ENCODE results near the gene SCRT2. TPM values are rescaled to one million over a fixed set of nuclear protein-coding genes. Genes with fewer than 3 reads are reported as not detected.
A peak's percentile ranks its signal among the peaks of the same experiment; 100 is the strongest.

SCRT2 gene
- total and polyA plus RNA-seq, 9 donors: not detected

- Histone ChIP-seq H3K27me3 (no peaks in the 10 kb centered on the region), H3K27ac (no peak overlapping the region), H3K9me3 (no peaks in the 10 kb centered on the region), H3K4me3 (no peak overlapping the region), H3K36me3 (no peaks in the 10 kb centered on the region), H3K4me1 (ENCODE audit: insufficient read depth) (peaks cover 3% of the 10 kb centered on the region)
- 12 to 22% (median 16%) methylated on average over 12 of the region's 12 CpGs for WGBS, 3 donors
- intact Hi-C loops (cut with DNase I): loop anchor here in 2 of 4 donors (10.0 kb wide), 2 partner anchors 77 to 357 kb away; no protein-coding TSS in a partner anchor
- TF ChIP-seq POLR2A (IDR thresholded peaks at IDR 0.05): no peak
- no peak for TF ChIP-seq CTCF (IDR thresholded peaks at IDR 0.05)
- no peak for TF ChIP-seq EP300 (IDR thresholded peaks at IDR 0.05)
- peak in 2 of 5 donors; percentile 15 to 28 for DNase-seq
These were observed 34.1 kb downstream of the SCRT2 start for GRCh38 chr20:641516-641875.

GRCh38 chr20:640674-641515, 34.7 kb downstream of the SCRT2 start:
- H3K4me1 ChIP-seq (ENCODE audit: insufficient read depth): peaks cover 3% of the 10 kb centered on the region
- no peak for DNase-seq
- 42 to 63% (median 46%) methylated on average over 11 of the region's 11 CpGs for WGBS, 3 donors
- no peaks in the 10 kb centered on the region for H3K36me3 ChIP-seq
- no peaks in the 10 kb centered on the region for H3K9me3 ChIP-seq
- TF ChIP-seq EP300 (IDR thresholded peaks at IDR 0.05) (no peak), POLR2A (IDR thresholded peaks at IDR 0.05) (no peak), CTCF (IDR thresholded peaks at IDR 0.05) (no peak)
- no peaks in the 10 kb centered on the region for H3K27me3 ChIP-seq
- intact Hi-C loops (cut with DNase I): loop anchor here in 2 of 4 donors (10.0 kb wide), 2 partner anchors 76 to 356 kb away; no protein-coding TSS in a partner anchor
- no peak overlapping the region for H3K27ac ChIP-seq
- H3K4me3 ChIP-seq: no peak overlapping the region

- TF ChIP-seq POLR2A (IDR thresholded peaks at IDR 0.05) (no peak), CTCF (IDR thresholded peaks at IDR 0.05) (no peak), EP300 (IDR thresholded peaks at IDR 0.05) (no peak)
- H3K27ac ChIP-seq: no peak overlapping the region
- no peaks in the 10 kb centered on the region for H3K9me3 ChIP-seq
- no peaks in the 10 kb centered on the region for H3K27me3 ChIP-seq
- DNase-seq: no peak
- intact Hi-C loops (cut with DNase I): no loop called here
- 54 to 67% (median 62%) methylated on average over 1 of the region's 1 CpG for WGBS, 3 donors
- H3K36me3 ChIP-seq: no peaks in the 10 kb centered on the region
- no peak overlapping the region for H3K4me3 ChIP-seq
- H3K4me1 ChIP-seq (ENCODE audit: insufficient read depth): peaks cover 3% of the 10 kb centered on the region
These were observed 37.0 kb downstream of the SCRT2 start for GRCh38 chr20:638579-638978.

- H3K36me3 ChIP-seq: no peaks in the 10 kb centered on the region
- intact Hi-C loops (cut with DNase I): no loop called here
- WGBS, 3 donors: 81 to 88% (median 83%) methylated on average over 2 of the region's 2 CpGs
- H3K4me3 ChIP-seq: no peak overlapping the region
- H3K27ac ChIP-seq: no peak overlapping the region
- no peak for TF ChIP-seq CTCF (IDR thresholded peaks at IDR 0.05)
- no peak for TF ChIP-seq EP300 (IDR thresholded peaks at IDR 0.05)
- TF ChIP-seq POLR2A (IDR thresholded peaks at IDR 0.05): no peak
- H3K9me3 ChIP-seq: no peaks in the 10 kb centered on the region
- H3K4me1 ChIP-seq (ENCODE audit: insufficient read depth): peaks cover 2% of the 10 kb centered on the region
- DNase-seq: no peak
- H3K27me3 ChIP-seq: no peaks in the 10 kb centered on the region
These were observed 38.0 kb downstream of the SCRT2 start for GRCh38 chr20:637559-637958.

Measured in ovary (tissue), 9 donors.